PC-3 (cell line): Measurements from ENCODE around the gene CDKN1A. TPM values are rescaled to one million over a fixed set of nuclear protein-coding genes. Genes with fewer than 3 reads are reported as not detected.
"Not testable (repeated sequence)": the region's sequence is repeated elsewhere in the genome, so short reads cannot be mapped to it uniquely, and the experiment has no call there.

Experiments
- ATAC-seq: fragments of 200-7000 bp; cut with Tn5 transposase; 2 replicates; pipeline ENCODE4 v1.9.1; 2020; ENCODE audit warnings: mild to moderate bottlenecking, moderate library complexity
- BruUV-seq: library from RNA; stranded (reverse); fragments of 400-500 nt; replicated peaks from 2 replicates; lab custom pipeline; 2021; lab: Mats Ljungman, UMichigan
- CTCF ChIA-PET: fragments of 300-600 bp; sonication (Branson Sonifier 250); formaldehyde crosslinking; loops from one replicate; lab custom pipeline; 2022; ENCODE audit warnings: antibody characterized with exemption; lab: Charles Lee
- POLR2A ChIA-PET: fragments of 300-600 bp; sonication (Branson Sonifier 250); formaldehyde crosslinking; loops from one replicate; lab custom pipeline; 2022; ENCODE audit warnings: antibody characterized with exemption; ENCODE audit not compliant: unreplicated experiment; lab: Charles Lee
- DNase-seq: peaks from one replicate; pipeline ENCODE4 v3.0.0-alpha.2; 2015
- H2AFZ ChIP-seq: fragments of 300-600 bp; sonication (generic); 2 replicates; pipeline ENCODE4 v1.6.0; 2016; ENCODE audit warnings: antibody characterized with exemption, low read length
- H3F3A ChIP-seq: fragments of 300-600 bp; sonication (generic); one replicate; pipeline ENCODE4 v1.6.0; 2017; ENCODE audit warnings: antibody characterized with exemption, low read length, control low read depth, mild to moderate bottlenecking; ENCODE audit not compliant: unreplicated experiment
- H3K27ac ChIP-seq: fragments of 300-600 bp; sonication (generic); 2 replicates; pipeline ENCODE4 v1.5.1; 2016; ENCODE audit warnings: mild to moderate bottlenecking, low read length
- H3K27me3 ChIP-seq: fragments of 300-600 bp; sonication (generic); 2 replicates; pipeline ENCODE4 v1.6.1; 2016; ENCODE audit warnings: low read length, mixed read lengths
- H3K36me3 ChIP-seq: fragments of 300-600 bp; sonication (generic); 2 replicates; pipeline ENCODE4 v1.6.1; 2016; ENCODE audit warnings: low read depth, mixed run types, low read length, mixed read lengths
- H3K4me1 ChIP-seq: fragments of 300-600 bp; sonication (generic); 2 replicates; pipeline ENCODE4 v1.5.1; 2016; ENCODE audit warnings: low read length; ENCODE audit not compliant: insufficient read depth
- H3K4me2 ChIP-seq: fragments of 300-600 bp; sonication (generic); 2 replicates; pipeline ENCODE4 v1.6.0; 2016; ENCODE audit warnings: low read length
- H3K4me3 ChIP-seq: fragments of 300-600 bp; sonication (generic); 2 replicates; pipeline ENCODE4 v1.5.1; 2016; ENCODE audit warnings: mild to moderate bottlenecking, low read length, mixed read lengths
- H3K79me2 ChIP-seq: fragments of 300-600 bp; sonication (generic); 2 replicates; pipeline ENCODE4 v1.6.1; 2017; ENCODE audit warnings: low read length, mixed read lengths
- H3K9ac ChIP-seq: fragments of 300-600 bp; sonication (generic); 2 replicates; pipeline ENCODE4 v1.6.0; 2016; ENCODE audit warnings: mild to moderate bottlenecking, low read length
- H3K9me2 ChIP-seq: fragments of 300-600 bp; sonication (generic); replicated peaks from 2 replicates; pipeline ENCODE4 v1.6.1; 2016; ENCODE audit warnings: mixed run types, low read length, mixed read lengths
- H3K9me3 ChIP-seq: fragments of 300-600 bp; sonication (generic); 2 replicates; pipeline ENCODE4 v1.6.1; 2016; ENCODE audit warnings: low read length, mixed read lengths
- H4K20me1 ChIP-seq: fragments of 300-600 bp; sonication (generic); 2 replicates; pipeline ENCODE4 v1.6.1; 2016; ENCODE audit warnings: low read length, mixed read lengths
- CTCF ChIP-seq: fragments of 300-600 bp; sonication (generic); conservative IDR thresholded peaks from 2 replicates; pipeline ENCODE4 v1.5.1; 2017; ENCODE audit warnings: antibody characterized with exemption, low read depth, mild to moderate bottlenecking, low read length
- EZH2 ChIP-seq: fragments of 300-600 bp; sonication (generic); IDR thresholded peaks from one replicate; pipeline ENCODE4 v1.6.1; 2017; ENCODE audit warnings: antibody characterized with exemption, mild to moderate bottlenecking, low read length; ENCODE audit not compliant: unreplicated experiment
- EZH2phosphoT487 ChIP-seq: fragments of 300-600 bp; sonication (generic); IDR thresholded peaks from 2 replicates; pipeline ENCODE4 v1.6.1; 2018; ENCODE audit warnings: mild to moderate bottlenecking, antibody characterized with exemption, low read length, borderline replicate concordance
- intact Hi-C: fragments of 100-400 bp; cut with micrococcal nuclease; formaldehyde crosslinking; loops from 2 replicates; pipeline ENCODE4 v1.9.0; 2023
- total RNA-seq: library from RNA; depleted of rRNA; stranded (reverse); fragments of >200 nt; gene quantifications from 2 replicates; pipeline ENCODE4 v1.2.3, GENCODE V29; 2014

Gene CDKN1A
- total RNA-seq, 1 experiment from 2014 or later = 79.5 TPM

GRCh38 chr6:36651659-36652379 is 26.7 kb upstream of the CDKN1A start:
- Histone ChIP-seq H3K4me2 (no peak overlapping the region), H2AFZ (no peak overlapping the region), H3F3A (no peaks in the 10 kb centered on the region), H4K20me1 (no peaks in the 10 kb centered on the region), H3K4me3 (no peak overlapping the region), H3K9me3 (no peaks in the 10 kb centered on the region), H3K27me3 (no peaks in the 10 kb centered on the region), H3K9me2 (no peaks in the 10 kb centered on the region), H3K9ac (no peak overlapping the region), H3K79me2 (no peaks in the 10 kb centered on the region), H3K36me3 (no peaks in the 10 kb centered on the region), H3K27ac (no peak overlapping the region), H3K4me1 (no peaks in the 10 kb centered on the region)
- ChIA-PET CTCF (no interaction called here), POLR2A (no interaction called here)
- DNase-seq = no peak
- intact Hi-C loops = no loop called here
- BruUV-seq = no TSS peak
- TF ChIP-seq CTCF (no peak), EZH2 (no peak), EZH2phosphoT487 (no peak)
- ATAC-seq = no peak

GRCh38 chr6:36654469-36654868 is 24.0 kb upstream of the CDKN1A start:
- BruUV-seq, H3K27ac ChIP-seq, CTCF ChIA-PET, H2AFZ ChIP-seq, ATAC-seq, H4K20me1 ChIP-seq, H3K4me2 ChIP-seq, H3K4me1 ChIP-seq, H3K27me3 ChIP-seq, POLR2A ChIA-PET, H3K36me3 ChIP-seq, H3K9me2 ChIP-seq, H3K79me2 ChIP-seq, DNase-seq, H3K9me3 ChIP-seq, H3F3A ChIP-seq, H3K9ac ChIP-seq, intact Hi-C loops, H3K4me3 ChIP-seq: not testable (repeated sequence)

- Histone ChIP-seq H3K79me2 (no peaks in the 10 kb centered on the region), H3K4me3 (no peak overlapping the region), H3K27ac (no peak overlapping the region), H3K9me2 (no peaks in the 10 kb centered on the region), H3K27me3 (no peaks in the 10 kb centered on the region), H3K4me2 (no peak overlapping the region), H3K36me3 (no peaks in the 10 kb centered on the region), H3K9ac (no peak overlapping the region), H2AFZ (no peak overlapping the region), H3K4me1 (no peaks in the 10 kb centered on the region), H3K9me3 (no peaks in the 10 kb centered on the region), H3F3A (no peaks in the 10 kb centered on the region), H4K20me1 (no peaks in the 10 kb centered on the region)
- CTCF ChIA-PET = no interaction called here
- TF ChIP-seq EZH2 = no peak
- no peak for TF ChIP-seq CTCF
- no peak for TF ChIP-seq EZH2phosphoT487
- no TSS peak for BruUV-seq
- ATAC-seq = no peak
- no peak for DNase-seq
- intact Hi-C loops = no loop called here
- POLR2A ChIA-PET = no interaction called here
Measured at GRCh38 chr6:36655085-36655724, 23.3 kb upstream of the CDKN1A start.
